GM19397 (cell line): ENCODE data around the gene SQSTM1.

Source experiments
- ATAC-seq: cut with Tn5 transposase; IDR thresholded peaks from one replicate; pipeline ENCODE4 v1.9.1; 2021; ENCODE audit warnings: mild to moderate bottlenecking, moderate library complexity; ENCODE audit not compliant: unreplicated experiment

Gene SQSTM1

GRCh38 chr5:179794575-179794974 lies 26.1 kb upstream of the SQSTM1 start:
- ATAC-seq, result no peak

- no peak for ATAC-seq
Observed at GRCh38 chr5:179795049-179795862, 25.4 kb upstream of the SQSTM1 start.

- peak; percentile 79 for ATAC-seq
Observed at GRCh38 chr5:179795863-179796833, 24.6 kb upstream of the SQSTM1 start.

GRCh38 chr5:179796877-179797608 lies 23.7 kb upstream of the SQSTM1 start:
- ATAC-seq, result no peak

- ATAC-seq, result no peak
Observed at GRCh38 chr5:179797741-179798140, 23.0 kb upstream of the SQSTM1 start.

- ATAC-seq, result no peak
Observed at GRCh38 chr5:179798144-179798770, 22.4 kb upstream of the SQSTM1 start.

- no peak for ATAC-seq
Observed at GRCh38 chr5:179798771-179799643, 21.7 kb upstream of the SQSTM1 start.

- ATAC-seq, result no peak
Observed at GRCh38 chr5:179799644-179799973, 21.1 kb upstream of the SQSTM1 start.

GRCh38 chr5:179800071-179800695 lies 20.5 kb upstream of the SQSTM1 start:
- no peak for ATAC-seq

GRCh38 chr5:179800696-179801201 lies 20.0 kb upstream of the SQSTM1 start:
- no peak for ATAC-seq

- no peak for ATAC-seq
Observed at GRCh38 chr5:179801304-179802206, 19.1 kb upstream of the SQSTM1 start.

GRCh38 chr5:179802207-179802883 lies 18.4 kb upstream of the SQSTM1 start:
- ATAC-seq, result no peak

GRCh38 chr5:179802950-179803562 lies 17.6 kb upstream of the SQSTM1 start:
- no peak for ATAC-seq

- no peak for ATAC-seq
Observed at GRCh38 chr5:179803651-179804554, 16.8 kb upstream of the SQSTM1 start.

GRCh38 chr5:179804555-179804947 lies 16.2 kb upstream of the SQSTM1 start:
- no peak for ATAC-seq

- no peak for ATAC-seq
Observed at GRCh38 chr5:179805070-179805528, 15.6 kb upstream of the SQSTM1 start.
